Measurements from ENCODE around the gene FGF12.

DNA sequence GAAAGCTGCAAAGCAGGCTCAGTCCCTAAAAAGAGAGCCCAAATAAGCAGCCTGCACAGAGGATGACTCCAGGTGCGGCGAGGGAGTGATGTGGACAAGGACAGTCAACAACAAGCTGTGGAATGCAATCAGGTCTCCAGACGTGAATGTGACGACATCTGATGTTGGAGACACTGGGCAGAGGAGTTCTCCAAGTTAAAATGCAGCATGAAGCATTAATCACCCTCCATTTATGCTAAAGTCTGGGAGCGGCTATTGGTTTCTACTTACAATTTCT is 316.7 kb downstream of the FGF12 start:
- TF ChIP-seq, protein P1, sequence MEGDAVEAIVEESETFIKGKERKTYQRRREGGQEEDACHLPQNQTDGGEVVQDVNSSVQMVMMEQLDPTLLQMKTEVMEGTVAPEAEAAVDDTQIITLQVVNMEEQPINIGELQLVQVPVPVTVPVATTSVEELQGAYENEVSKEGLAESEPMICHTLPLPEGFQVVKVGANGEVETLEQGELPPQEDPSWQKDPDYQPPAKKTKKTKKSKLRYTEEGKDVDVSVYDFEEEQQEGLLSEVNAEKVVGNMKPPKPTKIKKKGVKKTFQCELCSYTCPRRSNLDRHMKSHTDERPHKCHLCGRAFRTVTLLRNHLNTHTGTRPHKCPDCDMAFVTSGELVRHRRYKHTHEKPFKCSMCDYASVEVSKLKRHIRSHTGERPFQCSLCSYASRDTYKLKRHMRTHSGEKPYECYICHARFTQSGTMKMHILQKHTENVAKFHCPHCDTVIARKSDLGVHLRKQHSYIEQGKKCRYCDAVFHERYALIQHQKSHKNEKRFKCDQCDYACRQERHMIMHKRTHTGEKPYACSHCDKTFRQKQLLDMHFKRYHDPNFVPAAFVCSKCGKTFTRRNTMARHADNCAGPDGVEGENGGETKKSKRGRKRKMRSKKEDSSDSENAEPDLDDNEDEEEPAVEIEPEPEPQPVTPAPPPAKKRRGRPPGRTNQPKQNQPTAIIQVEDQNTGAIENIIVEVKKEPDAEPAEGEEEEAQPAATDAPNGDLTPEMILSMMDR (conservative IDR thresholded peaks at IDR 0.05; ENCODE audit: low read length) = no peak
- no peak for TF ChIP-seq EZH2phosphoT487 (IDR thresholded peaks at IDR 0.05; ENCODE audit: borderline replicate concordance, low read depth, low read length)

All from OCI-LY7 (cell line).